GM18873 (cell line): ENCODE results near the gene FUT1.

ENCODE experiments used
- ATAC-seq: cut with Tn5 transposase; IDR thresholded peaks from one replicate; pipeline ENCODE4 v1.9.1; 2021; ENCODE audit warnings: mild to moderate bottlenecking, moderate library complexity, moderate number of reproducible peaks; ENCODE audit not compliant: unreplicated experiment, low FRiP score

The FUT1 gene

DNA sequence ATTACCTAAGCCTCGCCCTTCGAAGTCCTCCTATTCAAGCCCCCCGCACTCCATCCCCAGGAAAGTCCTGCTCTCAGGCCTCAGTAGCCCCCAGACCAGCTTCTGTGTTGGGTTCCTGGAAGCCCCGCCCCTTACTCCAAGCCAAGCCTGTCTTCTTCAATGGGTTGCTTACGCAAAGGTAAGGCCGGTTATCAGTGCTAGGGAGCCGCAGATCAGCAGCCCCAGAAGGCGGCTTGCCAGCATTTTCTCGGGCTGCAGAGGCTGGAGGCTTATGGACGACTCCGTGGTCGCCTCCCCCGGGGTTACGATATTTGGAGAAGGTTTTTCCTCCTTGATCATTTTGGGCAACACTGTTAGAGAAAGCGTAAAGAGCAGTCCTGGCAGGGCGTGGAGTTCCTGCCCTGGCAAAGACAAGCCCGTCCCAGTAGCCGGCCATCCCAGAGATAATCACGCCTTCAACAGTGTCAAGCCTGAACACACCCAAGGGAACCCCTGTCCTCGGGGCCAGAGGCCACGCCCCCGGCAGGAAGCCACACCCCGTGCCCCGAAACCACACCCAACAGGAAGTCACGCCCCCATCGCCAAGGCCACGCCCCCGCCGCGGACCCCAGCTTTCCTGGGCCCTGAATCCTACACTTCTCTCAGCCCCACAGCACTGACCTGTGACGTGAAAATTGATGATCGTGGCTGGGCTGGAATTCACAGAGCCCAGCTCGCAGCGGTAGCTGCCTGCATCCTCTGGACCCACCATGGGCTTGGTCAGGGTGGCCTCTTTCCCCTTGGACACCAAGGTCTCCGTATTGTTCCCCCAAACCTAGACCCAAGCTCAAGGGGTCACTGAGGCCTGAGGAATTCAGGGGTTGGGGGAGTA lies 11.1 kb downstream of the FUT1 start:
- no peak for ATAC-seq

- ATAC-seq: no peak
Observed at GRCh38 chr19:48740164-48740972, 12.1 kb downstream of the FUT1 start, which contains the start of gene RASIP1. Gene RASIP1, minus strand, starts transcription at chr19:48740610. Its CDS starts 328 bp downstream, at chr19:48740282.

DNA sequence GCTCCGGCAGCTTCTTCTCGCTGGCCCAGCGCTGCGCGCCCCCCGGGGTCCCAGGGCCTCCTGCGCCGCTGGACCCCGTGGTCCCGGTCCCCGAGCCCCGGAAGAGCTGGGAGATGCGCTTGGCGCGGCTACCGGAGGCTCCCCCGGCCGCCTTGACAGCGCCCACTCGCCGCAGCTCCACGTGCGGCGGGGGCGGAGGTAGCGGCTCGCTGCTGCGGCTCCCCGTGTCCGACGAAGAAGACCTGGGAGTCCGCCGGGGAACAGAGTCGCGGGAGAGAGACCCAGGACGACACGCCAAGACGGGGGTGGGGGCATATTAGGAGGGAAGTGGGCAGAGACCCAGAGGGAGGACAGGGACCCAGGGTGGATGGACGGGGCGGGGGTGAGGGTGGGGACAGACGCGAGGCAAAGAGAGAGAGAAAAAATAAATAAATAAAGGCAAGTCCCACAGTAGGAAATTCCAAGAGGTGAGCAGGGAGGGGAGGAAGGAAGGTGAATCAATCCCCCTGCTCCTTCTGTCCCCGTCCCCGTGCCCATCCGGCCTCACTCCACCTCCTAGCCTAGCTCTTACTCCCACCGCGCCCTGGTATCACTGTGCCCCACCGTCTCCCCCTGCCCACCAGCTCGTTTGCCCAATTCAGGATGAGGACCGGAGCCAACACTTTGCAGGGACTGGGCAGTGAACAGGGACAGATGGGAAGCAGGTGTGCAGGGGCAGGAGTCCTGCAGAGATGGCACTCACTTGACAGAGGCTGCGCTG lies 12.9 kb downstream of the FUT1 start:
- ATAC-seq: no peak

- no peak for ATAC-seq
Observed at GRCh38 chr19:48738557-48739403, 13.7 kb downstream of the FUT1 start.

DNA sequence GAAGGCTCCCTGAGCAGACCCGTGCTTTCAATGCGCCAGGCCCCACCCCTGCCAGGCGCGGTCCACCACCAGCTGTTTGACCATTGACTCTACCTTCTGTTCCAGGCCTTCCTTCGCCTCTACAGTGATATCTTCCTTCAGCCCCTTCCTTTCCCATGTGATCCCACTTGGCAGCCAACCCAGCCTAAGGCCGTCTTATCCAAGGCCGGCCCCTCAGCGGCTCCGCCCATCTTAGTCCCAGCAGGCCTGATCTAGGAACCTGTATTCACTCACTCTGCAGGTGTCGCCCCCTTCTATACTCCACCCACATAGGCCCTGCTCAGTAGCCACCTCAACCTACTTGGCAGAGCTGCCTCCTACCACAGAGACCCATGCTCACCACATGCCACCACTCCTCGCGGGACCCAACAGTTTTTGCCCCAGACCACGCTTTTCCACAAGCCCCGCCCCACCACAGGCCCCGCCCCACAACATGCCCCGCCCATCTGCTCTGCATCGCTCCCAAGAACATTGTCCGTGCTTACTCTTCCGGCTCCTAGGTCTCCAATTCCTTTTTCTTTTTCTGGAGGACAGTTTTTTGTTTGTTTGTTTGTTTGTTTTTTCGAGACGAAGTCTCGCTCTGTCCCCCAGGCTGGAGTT lies 15.0 kb downstream of the FUT1 start:
- ATAC-seq: no peak

DNA sequence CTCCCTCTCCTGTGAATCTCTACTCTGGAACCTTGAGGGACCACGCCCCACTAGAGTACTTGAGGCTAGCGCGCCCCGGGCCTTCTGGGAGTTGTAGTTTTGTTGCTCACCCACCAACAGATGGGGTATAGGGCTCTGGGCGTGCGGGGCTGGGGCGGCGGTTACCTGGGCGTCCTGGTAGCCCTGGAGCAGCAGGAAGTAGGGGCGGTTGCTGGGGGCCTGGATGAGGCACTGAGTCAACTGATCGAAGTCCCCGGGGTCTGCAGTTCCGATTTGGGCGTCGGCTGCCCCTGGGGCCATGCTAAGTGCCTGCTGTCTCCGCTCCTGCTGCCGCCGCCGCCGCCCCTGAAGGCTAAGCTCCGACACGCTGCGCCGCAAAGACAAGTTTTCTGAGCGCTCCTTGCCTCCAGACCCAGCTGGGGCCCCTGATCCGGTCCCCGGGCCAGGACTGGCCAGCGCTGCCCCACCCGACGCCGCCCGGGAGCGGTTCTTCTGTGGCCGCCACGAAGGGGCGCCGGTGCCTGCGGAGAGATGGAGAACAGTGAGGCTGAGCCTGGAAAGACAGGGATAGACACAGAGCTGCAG lies 17.3 kb downstream of the FUT1 start:
- ATAC-seq: no peak

DNA sequence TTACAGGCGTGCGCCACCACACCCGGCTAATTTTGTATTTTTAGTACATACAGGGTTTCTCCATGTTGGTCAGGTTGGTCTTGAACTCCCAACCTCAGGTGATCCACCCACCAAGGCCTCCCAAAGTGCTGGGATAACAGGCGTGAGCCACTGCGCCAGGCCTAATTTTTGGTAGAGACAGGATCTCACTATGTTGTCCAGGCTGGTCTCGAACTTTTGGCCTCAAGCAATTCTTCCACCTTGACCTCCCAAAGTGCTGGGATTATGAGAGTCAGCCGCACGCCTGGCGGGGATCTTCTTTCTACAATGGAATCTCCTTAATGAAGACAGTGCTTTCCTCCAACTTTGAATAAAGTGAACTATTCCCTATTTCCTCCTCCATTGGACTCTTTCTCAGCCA lies 17.8 kb downstream of the FUT1 start:
- no peak for ATAC-seq

GRCh38 chr19:48731452-48731851 lies 21.0 kb downstream of the FUT1 start:
- no peak for ATAC-seq

GRCh38 chr19:48728911-48729664 lies 23.4 kb downstream of the FUT1 start:
- ATAC-seq: no peak

GRCh38 chr19:48726556-48726955 lies 25.9 kb downstream of the FUT1 start:
- no peak for ATAC-seq

- ATAC-seq: no peak
Observed at GRCh38 chr19:48724796-48725753, 27.4 kb downstream of the FUT1 start.

GRCh38 chr19:48722196-48722708 lies 30.2 kb downstream of the FUT1 start:
- ATAC-seq: no peak

DNA sequence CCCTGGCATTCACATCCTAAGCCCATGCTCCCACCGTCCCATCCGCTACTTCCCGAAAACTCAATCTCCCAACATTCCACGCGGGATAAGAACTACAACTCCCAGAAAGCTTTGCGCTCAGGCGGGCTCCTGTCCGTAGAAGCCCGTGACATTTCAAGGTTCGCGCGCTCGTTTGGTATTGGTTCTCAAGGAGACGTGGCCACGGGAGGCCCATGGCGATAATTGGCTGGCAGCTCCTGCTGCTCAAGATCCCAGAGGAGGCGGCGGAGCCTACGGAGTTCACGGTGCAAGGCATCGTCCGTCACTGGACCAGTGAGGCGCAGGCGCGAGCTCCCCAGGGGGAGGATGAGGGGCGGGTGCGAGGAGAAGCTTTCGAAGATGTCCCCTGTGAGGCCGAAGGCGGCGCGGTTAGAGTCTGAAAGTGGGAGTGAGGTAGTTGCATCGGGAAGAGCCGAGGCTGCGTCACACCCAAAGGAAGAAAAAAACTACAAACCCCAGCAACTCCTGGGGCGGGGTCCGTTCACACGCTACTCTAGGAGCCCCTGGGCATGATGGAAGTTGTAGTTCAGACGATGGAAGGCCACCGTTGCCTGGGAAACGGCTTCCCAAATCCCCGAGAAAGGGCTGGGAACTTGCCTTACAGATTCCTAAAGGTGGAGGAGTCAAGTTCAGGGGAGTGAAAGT lies 31.7 kb downstream of the FUT1 start:
- ATAC-seq: peak; percentile 70

- no peak for ATAC-seq
Observed at GRCh38 chr19:48720251-48720612, 32.2 kb downstream of the FUT1 start.

GRCh38 chr19:48719263-48720171 lies 32.9 kb downstream of the FUT1 start, which contains the start of gene MAMSTR:
Gene MAMSTR, minus strand, starts transcription at chr19:48719725. Its CDS starts 694 bp downstream, at chr19:48719031.
- ATAC-seq: no peak
